ENCODE results near the gene SYT7. TPM values are rescaled to one million over a fixed set of nuclear protein-coding genes. Genes with fewer than 3 reads are reported as not detected.
"Not testable (repeated sequence)": the region's sequence is repeated elsewhere in the genome, so short reads cannot be mapped to it uniquely, and the experiment has no call there.

SYT7 gene
- polyA plus RNA-seq: 10 to 100 TPM in 1 of 3 donors, 1 to 10 TPM in 2; 2.4 to 11.1 (median 6.9) TPM

- WGBS, 3 donors: 1% methylated on average over 48 to 93 of the region's 96 CpGs
- no peak within 1 kb of the TSS for H3K27ac ChIP-seq (ENCODE audit: low read depth, low read length)
These were observed at the start of gene SYT7 for GRCh38 chr11:61581030-61581928. TSS of gene SYT7 (minus strand) at chr11:61581076. CDS start at chr11:61580820, 256 bp downstream.

- no peak overlapping the region for H3K27ac ChIP-seq (ENCODE audit: low read depth, low read length)
- 70 to 79% (median 71%) methylated on average over 10 of the region's 10 CpGs for WGBS, 3 donors
These were observed 49.2 kb upstream of the SYT7 start for GRCh38 chr11:61630089-61630488.

- 80 to 90% (median 84%) methylated on average over 16 to 18 of the region's 18 CpGs for WGBS, 3 donors
- no peak overlapping the region for H3K27ac ChIP-seq (ENCODE audit: low read depth, low read length)
These were observed 48.4 kb upstream of the SYT7 start for GRCh38 chr11:61629082-61629833.

- H3K27ac ChIP-seq (ENCODE audit: low read depth, low read length): no peak overlapping the region
- 65 to 77% (median 66%) methylated on average over 5 of the region's 5 CpGs for WGBS, 3 donors
These were observed 47.7 kb upstream of the SYT7 start for GRCh38 chr11:61628662-61628970.

GRCh38 chr11:61627850-61628661 lies 47.2 kb upstream of the SYT7 start:
- no peak overlapping the region for H3K27ac ChIP-seq (ENCODE audit: low read depth, low read length)
- 48 to 62% (median 52%) methylated on average over 13 of the region's 13 CpGs for WGBS, 3 donors

GRCh38 chr11:61626580-61627380 lies 45.9 kb upstream of the SYT7 start:
- 46 to 72% (median 56%) methylated on average over 10 of the region's 10 CpGs for WGBS, 3 donors
- H3K27ac ChIP-seq (ENCODE audit: low read depth, low read length): no peak overlapping the region

GRCh38 chr11:61625525-61625924 lies 44.6 kb upstream of the SYT7 start:
- 88 to 95% (median 90%) methylated on average over 3 of the region's 3 CpGs for WGBS, 3 donors
- H3K27ac ChIP-seq (ENCODE audit: low read depth, low read length): no peak overlapping the region

GRCh38 chr11:61621917-61622585 lies 41.2 kb upstream of the SYT7 start:
- no peak overlapping the region for H3K27ac ChIP-seq (ENCODE audit: low read depth, low read length)
- 52 to 77% (median 74%) methylated on average over 7 of the region's 7 CpGs for WGBS, 3 donors

GRCh38 chr11:61619471-61620226 lies 38.8 kb upstream of the SYT7 start:
- no peak overlapping the region for H3K27ac ChIP-seq (ENCODE audit: low read depth, low read length)
- 73 to 84% (median 81%) methylated on average over 6 of the region's 6 CpGs for WGBS, 3 donors

- no peak overlapping the region for H3K27ac ChIP-seq (ENCODE audit: low read depth, low read length)
- 41 to 60% (median 44%) methylated on average over 5 of the region's 5 CpGs for WGBS, 3 donors
These were observed 38.1 kb upstream of the SYT7 start for GRCh38 chr11:61618978-61619377.

- WGBS, 3 donors: 76 to 98% (median 88%) methylated on average over 4 of the region's 4 CpGs
- no peak overlapping the region for H3K27ac ChIP-seq (ENCODE audit: low read depth, low read length)
These were observed 36.6 kb upstream of the SYT7 start for GRCh38 chr11:61617515-61617914.

GRCh38 chr11:61616434-61616833 lies 35.6 kb upstream of the SYT7 start:
- WGBS, 3 donors: 56 to 77% (median 65%) methylated on average over 2 of the region's 2 CpGs
- H3K27ac ChIP-seq (ENCODE audit: low read depth, low read length): no peak overlapping the region

- 53 to 64% (median 63%) methylated on average over 6 of the region's 6 CpGs for WGBS, 3 donors
- H3K27ac ChIP-seq (ENCODE audit: low read depth, low read length): not testable (repeated sequence)
These were observed 33.9 kb upstream of the SYT7 start for GRCh38 chr11:61614782-61615181.

- WGBS, 3 donors: 64 to 79% (median 69%) methylated on average over 10 of the region's 10 CpGs
- no peak overlapping the region for H3K27ac ChIP-seq (ENCODE audit: low read depth, low read length)
These were observed 33.0 kb upstream of the SYT7 start for GRCh38 chr11:61613870-61614269.

- 71 to 76% (median 73%) methylated on average over 9 of the region's 9 CpGs for WGBS, 3 donors
- no peak overlapping the region for H3K27ac ChIP-seq (ENCODE audit: low read depth, low read length)
These were observed 32.2 kb upstream of the SYT7 start for GRCh38 chr11:61613051-61613450.

- WGBS, 3 donors: 72 to 86% (median 83%) methylated on average over 7 to 8 of the region's 8 CpGs
- H3K27ac ChIP-seq (ENCODE audit: low read depth, low read length): no peak overlapping the region
These were observed 30.4 kb upstream of the SYT7 start for GRCh38 chr11:61611309-61611708.

- 77 to 80% (median 78%) methylated on average over 7 to 9 of the region's 9 CpGs for WGBS, 3 donors
- H3K27ac ChIP-seq (ENCODE audit: low read depth, low read length): no peak overlapping the region
These were observed 30.0 kb upstream of the SYT7 start for GRCh38 chr11:61610905-61611304.

Measured in adipose tissue (tissue), 3 donors.